ENCODE data around the gene RARB. TPM values are rescaled to one million over a fixed set of nuclear protein-coding genes. Genes with fewer than 3 reads are reported as not detected.

RARB gene
- polyA plus RNA-seq, 1 donor from 2014 or later, result 13.2 TPM

DNA sequence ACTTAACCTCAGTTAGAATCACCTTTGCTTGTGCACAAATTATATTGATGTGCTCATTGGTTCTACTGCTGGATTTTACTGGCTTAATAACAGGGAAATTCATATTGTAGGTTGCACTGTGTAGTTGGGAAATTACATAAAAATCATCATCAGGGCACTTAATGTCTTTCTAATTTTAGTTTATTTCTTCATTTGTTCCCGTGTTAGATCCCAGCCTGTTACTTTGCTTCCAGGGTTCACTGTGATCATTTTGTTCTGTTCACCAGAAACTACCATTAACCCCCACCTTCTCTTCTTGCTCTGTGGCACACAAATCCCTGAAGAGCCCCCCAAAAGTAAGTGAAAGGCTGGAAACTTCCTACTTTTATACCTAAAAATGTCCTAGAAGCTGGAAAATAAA lies 80.4 kb downstream of the RARB start:
- H3K79me2 ChIP-seq (replicated peaks; ENCODE audit: insufficient read depth, low read length), result no peaks in the 10 kb centered on the region
- TF ChIP-seq, protein P1, sequence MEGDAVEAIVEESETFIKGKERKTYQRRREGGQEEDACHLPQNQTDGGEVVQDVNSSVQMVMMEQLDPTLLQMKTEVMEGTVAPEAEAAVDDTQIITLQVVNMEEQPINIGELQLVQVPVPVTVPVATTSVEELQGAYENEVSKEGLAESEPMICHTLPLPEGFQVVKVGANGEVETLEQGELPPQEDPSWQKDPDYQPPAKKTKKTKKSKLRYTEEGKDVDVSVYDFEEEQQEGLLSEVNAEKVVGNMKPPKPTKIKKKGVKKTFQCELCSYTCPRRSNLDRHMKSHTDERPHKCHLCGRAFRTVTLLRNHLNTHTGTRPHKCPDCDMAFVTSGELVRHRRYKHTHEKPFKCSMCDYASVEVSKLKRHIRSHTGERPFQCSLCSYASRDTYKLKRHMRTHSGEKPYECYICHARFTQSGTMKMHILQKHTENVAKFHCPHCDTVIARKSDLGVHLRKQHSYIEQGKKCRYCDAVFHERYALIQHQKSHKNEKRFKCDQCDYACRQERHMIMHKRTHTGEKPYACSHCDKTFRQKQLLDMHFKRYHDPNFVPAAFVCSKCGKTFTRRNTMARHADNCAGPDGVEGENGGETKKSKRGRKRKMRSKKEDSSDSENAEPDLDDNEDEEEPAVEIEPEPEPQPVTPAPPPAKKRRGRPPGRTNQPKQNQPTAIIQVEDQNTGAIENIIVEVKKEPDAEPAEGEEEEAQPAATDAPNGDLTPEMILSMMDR (IDR thresholded peaks at IDR 0.05; ENCODE audit: poor library complexity, severe bottlenecking), result no peak
- no peak for TF ChIP-seq EZH2 (IDR thresholded peaks at IDR 0.05; ENCODE audit: borderline replicate concordance, insufficient read depth, low read length, poor library complexity, severe bottlenecking)
- no peak for TF ChIP-seq SMC3 (conservative IDR thresholded peaks at IDR 0.05; ENCODE audit: poor library complexity)
- no peak for TF ChIP-seq EP300 (conservative IDR thresholded peaks at IDR 0.05; ENCODE audit: poor library complexity, severe bottlenecking)
- no peak overlapping the region for H3K4me3 ChIP-seq (ENCODE audit: low read length)
- no peaks in the 10 kb centered on the region for H3F3A ChIP-seq (ENCODE audit: insufficient read depth, low read length, poor library complexity, severe bottlenecking)
- H3K9me2 ChIP-seq (ENCODE audit: insufficient read depth, low read length), result no peaks in the 10 kb centered on the region
- no peak overlapping the region for H3K4me2 ChIP-seq (ENCODE audit: low read length)
- H3K36me3 ChIP-seq (ENCODE audit: insufficient read depth, low read length), result no peaks in the 10 kb centered on the region
- no peaks in the 10 kb centered on the region for H3K27me3 ChIP-seq (ENCODE audit: insufficient read depth, low read depth, low read length)
- H4K20me1 ChIP-seq (ENCODE audit: insufficient read depth), result no peaks in the 10 kb centered on the region
- H3K9me3 ChIP-seq (ENCODE audit: low read length), result no peaks in the 10 kb centered on the region
- no peak overlapping the region for H2AFZ ChIP-seq (ENCODE audit: low read depth, low read length)
- no peak overlapping the region for H3K9ac ChIP-seq (ENCODE audit: low read length)
- no peak overlapping the region for H3K27ac ChIP-seq (ENCODE audit: low read length)

- no peak overlapping the region for H3K9ac ChIP-seq (ENCODE audit: low read length)
- H3K79me2 ChIP-seq (replicated peaks; ENCODE audit: insufficient read depth, low read length), result no peaks in the 10 kb centered on the region
- no peaks in the 10 kb centered on the region for H3K27me3 ChIP-seq (ENCODE audit: insufficient read depth, low read depth, low read length)
- TF ChIP-seq TAF1 (IDR thresholded peaks at IDR 0.05; ENCODE audit: low read depth) (no peak), EP300 (conservative IDR thresholded peaks at IDR 0.05; ENCODE audit: poor library complexity, severe bottlenecking) (no peak), POLR2AphosphoS5 (IDR thresholded peaks at IDR 0.05) (no peak), RAD21 (conservative IDR thresholded peaks at IDR 0.05) (no peak), REST (IDR thresholded peaks at IDR 0.05; ENCODE audit: borderline replicate concordance) (no peak), EZH2 (IDR thresholded peaks at IDR 0.05; ENCODE audit: borderline replicate concordance, insufficient read depth, low read length, poor library complexity, severe bottlenecking) (no peak), SMC3 (conservative IDR thresholded peaks at IDR 0.05; ENCODE audit: poor library complexity) (no peak), MXI1 (conservative IDR thresholded peaks at IDR 0.05; ENCODE audit: poor library complexity, severe bottlenecking) (no peak)
- TF ChIP-seq, protein P1 (IDR thresholded peaks at IDR 0.05; ENCODE audit: poor library complexity, severe bottlenecking), result no peak
- H3K4me3 ChIP-seq (ENCODE audit: low read length), result no peak overlapping the region
- H2AFZ ChIP-seq (ENCODE audit: low read depth, low read length), result no peak overlapping the region
- no peaks in the 10 kb centered on the region for H4K20me1 ChIP-seq (ENCODE audit: insufficient read depth)
- H3F3A ChIP-seq (ENCODE audit: insufficient read depth, low read length, poor library complexity, severe bottlenecking), result no peaks in the 10 kb centered on the region
- H3K9me2 ChIP-seq (ENCODE audit: insufficient read depth, low read length), result no peaks in the 10 kb centered on the region
- H3K4me2 ChIP-seq (ENCODE audit: low read length), result no peak overlapping the region
- no peak overlapping the region for H3K27ac ChIP-seq (ENCODE audit: low read length)
- H3K36me3 ChIP-seq (ENCODE audit: insufficient read depth, low read length), result no peaks in the 10 kb centered on the region
- H3K9me3 ChIP-seq (ENCODE audit: low read length), result no peaks in the 10 kb centered on the region
Observed at GRCh38 chr3:25508901-25509300, 80.8 kb downstream of the RARB start.

All from neural cell (in vitro differentiated cells).